ENCODE measurements around the gene ZNF620.
"Not testable (repeated sequence)": the region's sequence is repeated elsewhere in the genome, so short reads cannot be mapped to it uniquely, and the experiment has no call there.

Gene ZNF620

DNA sequence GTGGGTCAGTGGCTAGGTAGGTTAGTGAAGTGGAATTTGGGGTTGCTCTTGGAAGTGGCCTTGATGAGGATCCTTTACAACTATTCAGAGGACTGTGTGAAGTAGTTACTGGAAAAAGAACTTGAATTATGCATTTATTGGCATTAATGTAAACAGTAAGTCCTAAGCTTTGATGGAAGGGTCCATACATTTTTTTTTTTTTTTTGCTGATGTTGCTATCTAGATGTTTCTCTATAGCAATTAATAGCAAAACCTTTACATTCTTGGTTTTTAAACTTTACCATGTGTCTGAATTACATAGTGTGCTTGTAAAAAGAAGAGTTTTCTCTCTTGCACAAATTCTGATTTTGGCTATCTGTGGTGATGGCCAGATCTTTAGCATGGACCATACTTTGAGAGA lies 28.4 kb downstream of the ZNF620 start:
- H3K9ac ChIP-seq (ENCODE audit: low read length): no peak overlapping the region
- peaks cover 57% of the 10 kb centered on the region for H3K36me3 ChIP-seq (ENCODE audit: insufficient read depth, low read length)

DNA sequence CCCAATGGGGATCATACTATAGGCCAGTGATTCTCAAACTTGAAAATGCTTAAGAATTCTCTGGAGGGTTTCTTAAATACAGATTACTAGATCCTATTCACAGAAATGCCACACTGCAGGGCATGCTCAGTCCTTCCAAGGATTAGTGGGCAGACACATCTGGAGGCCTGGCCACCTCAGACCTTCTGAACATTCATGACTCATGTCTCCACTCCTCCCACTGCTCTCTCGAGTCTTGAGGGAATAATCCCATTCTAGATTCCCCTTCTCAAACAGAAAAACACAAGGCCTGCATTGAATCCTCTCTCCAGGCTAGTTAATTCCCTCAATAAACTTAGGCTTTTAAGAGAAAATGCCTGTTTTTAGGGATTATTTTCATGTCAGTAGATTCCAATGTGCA lies 41.0 kb downstream of the ZNF620 start:
- no peak overlapping the region for H3K27ac ChIP-seq (ENCODE audit: low read depth, low read length)
- no peak overlapping the region for H3K9ac ChIP-seq (ENCODE audit: low read length)
- no peaks in the 10 kb centered on the region for H3K4me1 ChIP-seq (ENCODE audit: insufficient read depth, low read length)
- H3K9me3 ChIP-seq (ENCODE audit: low read length): no peaks in the 10 kb centered on the region
- H3K36me3 ChIP-seq (ENCODE audit: insufficient read depth, low read length): no peaks in the 10 kb centered on the region
- H3K27me3 ChIP-seq (ENCODE audit: control insufficient read depth in 1 of 2, insufficient read depth in 2 of 2, low read length in 2 of 2): no peaks in the 10 kb centered on the region
- no peak overlapping the region for H3K4me3 ChIP-seq (ENCODE audit: low read depth in 1 of 2, low read length in 2 of 2)

More for the DNA sequence above, 28.4 kb downstream of the ZNF620 start:
- H3K27ac ChIP-seq (ENCODE audit: low read depth, low read length): no peak overlapping the region
- H3K27me3 ChIP-seq (ENCODE audit: control insufficient read depth in 1 of 2, insufficient read depth in 2 of 2, low read length in 2 of 2): no peaks in the 10 kb centered on the region
- H3K9me3 ChIP-seq (ENCODE audit: low read length): peaks cover 10% of the 10 kb centered on the region
- no peak overlapping the region for H3K4me3 ChIP-seq (ENCODE audit: low read depth in 1 of 2, low read length in 2 of 2)
- H3K4me1 ChIP-seq (ENCODE audit: insufficient read depth, low read length): no peaks in the 10 kb centered on the region

DNA sequence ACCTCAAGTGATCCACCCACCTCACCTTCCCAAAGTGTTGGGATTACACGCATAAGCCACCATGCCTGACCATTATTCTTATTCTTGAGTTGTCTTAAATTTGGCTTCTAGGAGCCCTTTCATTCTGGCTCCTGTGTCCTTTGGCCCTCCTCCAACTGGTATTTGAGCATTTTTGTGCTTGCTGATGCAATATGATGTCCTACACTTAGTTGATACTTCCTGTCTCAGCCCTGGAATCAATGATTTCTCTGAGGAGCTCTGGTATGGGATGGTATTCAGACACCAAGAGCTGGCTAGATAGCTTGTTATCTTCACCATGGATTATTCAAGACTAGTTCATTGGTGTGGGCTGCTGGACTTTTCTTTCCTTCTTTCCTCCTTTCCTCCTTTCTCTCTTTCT lies 44.3 kb downstream of the ZNF620 start:
- Histone ChIP-seq H3K9ac (ENCODE audit: low read length) (no peak overlapping the region), H3K9me3 (ENCODE audit: low read length) (no peaks in the 10 kb centered on the region), H3K36me3 (ENCODE audit: insufficient read depth, low read length) (no peaks in the 10 kb centered on the region), H3K4me3 (ENCODE audit: low read depth in 1 of 2, low read length in 2 of 2) (no peak overlapping the region), H3K4me1 (ENCODE audit: insufficient read depth, low read length) (no peaks in the 10 kb centered on the region), H3K27ac (ENCODE audit: low read depth, low read length) (no peak overlapping the region), H3K27me3 (ENCODE audit: control insufficient read depth in 1 of 2, insufficient read depth in 2 of 2, low read length in 2 of 2) (no peaks in the 10 kb centered on the region)

DNA sequence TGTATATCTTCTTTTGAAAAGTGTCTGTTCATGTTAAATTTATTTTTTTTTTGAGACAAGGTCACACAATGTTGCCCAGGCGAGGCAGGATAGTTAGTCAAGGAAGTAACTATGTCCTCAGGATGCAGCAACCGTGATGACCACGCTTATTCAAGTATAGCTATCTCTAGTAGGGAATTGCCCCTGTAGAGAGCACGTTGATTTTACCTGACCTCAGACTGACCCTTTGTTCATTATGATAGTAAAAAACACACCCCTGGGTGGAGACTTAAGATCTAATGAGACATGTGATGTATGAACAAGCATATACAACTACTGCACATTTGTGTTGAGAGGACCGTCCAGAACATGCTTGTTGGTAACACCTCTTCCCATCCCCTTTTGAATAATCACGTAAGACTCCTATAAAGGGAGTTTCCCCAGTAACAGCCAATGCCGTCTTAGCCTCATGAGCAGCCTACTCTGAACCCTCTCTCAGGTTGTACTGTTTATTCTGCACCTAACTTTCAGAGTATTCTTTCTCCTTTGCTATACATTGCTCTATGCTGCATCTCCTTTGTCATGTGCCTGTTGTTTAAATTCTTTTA lies 51.8 kb downstream of the ZNF620 start:
- no peak overlapping the region for H3K27ac ChIP-seq (ENCODE audit: low read depth, low read length)
- H3K27me3 ChIP-seq (ENCODE audit: control insufficient read depth in 1 of 2, insufficient read depth in 2 of 2, low read length in 2 of 2): no peaks in the 10 kb centered on the region
- H3K4me1 ChIP-seq (ENCODE audit: insufficient read depth, low read length): no peaks in the 10 kb centered on the region
- no peak overlapping the region for H3K4me3 ChIP-seq (ENCODE audit: low read depth in 1 of 2, low read length in 2 of 2)
- no peaks in the 10 kb centered on the region for H3K9me3 ChIP-seq (ENCODE audit: low read length)
- H3K36me3 ChIP-seq (ENCODE audit: insufficient read depth, low read length): no peaks in the 10 kb centered on the region
- H3K9ac ChIP-seq (ENCODE audit: low read length): no peak overlapping the region

DNA sequence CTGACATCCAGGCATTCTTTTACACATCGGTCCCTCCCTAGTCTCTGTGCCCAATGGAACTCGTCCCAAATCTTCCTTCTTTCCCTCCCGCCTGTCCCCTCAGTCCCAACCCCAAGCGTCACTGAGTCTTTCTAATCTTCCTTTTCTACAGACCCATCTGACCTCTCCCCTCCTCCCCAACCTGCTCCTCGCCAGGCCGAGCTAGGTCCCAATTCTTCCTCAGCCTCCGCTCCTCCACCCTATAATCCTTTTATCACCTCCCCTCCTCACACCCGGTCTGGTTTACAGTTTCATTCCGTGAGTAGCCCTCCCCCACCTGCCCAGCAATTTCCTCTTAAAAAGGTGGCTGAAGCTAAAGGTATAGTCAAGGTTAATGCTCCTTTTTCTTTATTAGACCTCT lies 56.6 kb downstream of the ZNF620 start:
- not testable (repeated sequence) for H3K27ac ChIP-seq (ENCODE audit: low read depth, low read length); H3K4me3 ChIP-seq (ENCODE audit: low read depth in 1 of 2, low read length in 2 of 2); H3K27me3 ChIP-seq (ENCODE audit: control insufficient read depth in 1 of 2, insufficient read depth in 2 of 2, low read length in 2 of 2); H3K36me3 ChIP-seq (ENCODE audit: insufficient read depth, low read length); H3K4me1 ChIP-seq (ENCODE audit: insufficient read depth, low read length); H3K9me3 ChIP-seq (ENCODE audit: low read length); H3K9ac ChIP-seq (ENCODE audit: low read length)

DNA sequence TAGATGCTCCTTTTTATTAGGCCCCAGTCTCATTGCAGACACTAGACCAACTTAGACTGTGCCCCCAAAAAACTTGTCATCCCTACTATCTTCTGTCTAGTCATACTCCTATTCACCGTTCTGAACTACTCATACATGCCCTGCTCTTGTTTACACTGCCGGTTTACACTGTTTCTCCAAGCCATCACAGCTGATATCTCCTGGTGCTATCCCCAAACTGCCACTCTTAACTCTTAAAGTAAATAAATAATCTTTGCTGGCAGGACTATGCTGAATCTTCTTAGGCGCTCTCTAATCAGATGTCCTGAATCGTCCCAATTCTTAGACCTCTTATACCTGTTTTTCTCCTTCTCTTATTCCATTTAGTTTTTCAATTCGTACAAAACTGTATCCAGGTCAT lies 59.8 kb downstream of the ZNF620 start:
- H3K27me3 ChIP-seq (ENCODE audit: control insufficient read depth in 1 of 2, insufficient read depth in 2 of 2, low read length in 2 of 2); H3K4me3 ChIP-seq (ENCODE audit: low read depth in 1 of 2, low read length in 2 of 2); H3K9me3 ChIP-seq (ENCODE audit: low read length); H3K9ac ChIP-seq (ENCODE audit: low read length); H3K4me1 ChIP-seq (ENCODE audit: insufficient read depth, low read length); H3K36me3 ChIP-seq (ENCODE audit: insufficient read depth, low read length); H3K27ac ChIP-seq (ENCODE audit: low read depth, low read length): not testable (repeated sequence)

DNA sequence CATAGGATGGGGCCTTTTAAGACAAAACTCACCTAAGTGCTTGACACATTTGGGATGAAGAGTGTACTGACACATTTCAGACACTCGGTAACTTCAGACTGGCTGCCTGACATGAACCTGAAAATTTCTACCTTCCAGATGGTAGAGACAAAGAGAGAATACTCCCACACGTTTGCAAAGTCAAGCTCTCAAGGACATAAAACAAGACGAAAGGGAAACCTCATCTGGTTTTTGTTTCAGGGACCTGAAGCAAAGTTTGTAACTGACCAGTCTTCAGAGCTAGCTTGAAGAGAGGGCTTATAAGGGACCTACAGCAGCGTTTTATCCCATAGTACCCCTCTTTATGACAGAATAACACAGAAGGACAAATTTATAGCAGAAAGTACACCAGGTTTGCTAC lies 60.9 kb downstream of the ZNF620 start:
- no peaks in the 10 kb centered on the region for H3K27me3 ChIP-seq (ENCODE audit: control insufficient read depth in 1 of 2, insufficient read depth in 2 of 2, low read length in 2 of 2)
- H3K36me3 ChIP-seq (ENCODE audit: insufficient read depth, low read length): no peaks in the 10 kb centered on the region
- H3K4me3 ChIP-seq (ENCODE audit: low read depth in 1 of 2, low read length in 2 of 2): no peak overlapping the region
- H3K9me3 ChIP-seq (ENCODE audit: low read length): no peaks in the 10 kb centered on the region
- peaks cover 4% of the 10 kb centered on the region for H3K4me1 ChIP-seq (ENCODE audit: insufficient read depth, low read length)
- H3K9ac ChIP-seq (ENCODE audit: low read length): no peak overlapping the region
- H3K27ac ChIP-seq (ENCODE audit: low read depth, low read length): no peak overlapping the region

Data from muscle layer of colon (tissue), 2 donors.